ENCODE measurements around the gene CDC26.
A peak's percentile ranks its signal among the peaks of the same experiment; 100 is the strongest.

CDC26 gene

GRCh38 chr9:113219186-113219936 is 56.0 kb downstream of the CDC26 start:
- DNase-seq (ENCODE audit: insufficient read length, low spot score): no peak
- peak; percentile 41 for FAIRE-seq
- no peak for TF ChIP-seq POLR2A (IDR thresholded peaks at IDR 0.05; ENCODE audit: low read depth, low read length)

Data from H54 (cell line).